ENCODE measurements around the gene UGP2. TPM values are rescaled to one million over a fixed set of nuclear protein-coding genes. Genes with fewer than 3 reads are reported as not detected.

Gene UGP2
- total RNA-seq, 3 donors from 2014 or later: 46.1 to 48.6 (median 47.7) TPM

- ATAC-seq (no peak), DNase-seq (no peak)
- Mint-ChIP-seq H3K4me1 (ENCODE audit: low read depth) (peaks cover 39% of the 10 kb centered on the region), H3K9me3 (no peaks in the 10 kb centered on the region), H3K36me3 (ENCODE audit: insufficient read depth) (peaks cover 18% of the 10 kb centered on the region), H3K27me3 (ENCODE audit: low read depth) (no peaks in the 10 kb centered on the region), H3K4me3 (no peak overlapping the region)
Observed at GRCh38 chr2:63863707-63864106, 22.0 kb downstream of the UGP2 start.

DNA sequence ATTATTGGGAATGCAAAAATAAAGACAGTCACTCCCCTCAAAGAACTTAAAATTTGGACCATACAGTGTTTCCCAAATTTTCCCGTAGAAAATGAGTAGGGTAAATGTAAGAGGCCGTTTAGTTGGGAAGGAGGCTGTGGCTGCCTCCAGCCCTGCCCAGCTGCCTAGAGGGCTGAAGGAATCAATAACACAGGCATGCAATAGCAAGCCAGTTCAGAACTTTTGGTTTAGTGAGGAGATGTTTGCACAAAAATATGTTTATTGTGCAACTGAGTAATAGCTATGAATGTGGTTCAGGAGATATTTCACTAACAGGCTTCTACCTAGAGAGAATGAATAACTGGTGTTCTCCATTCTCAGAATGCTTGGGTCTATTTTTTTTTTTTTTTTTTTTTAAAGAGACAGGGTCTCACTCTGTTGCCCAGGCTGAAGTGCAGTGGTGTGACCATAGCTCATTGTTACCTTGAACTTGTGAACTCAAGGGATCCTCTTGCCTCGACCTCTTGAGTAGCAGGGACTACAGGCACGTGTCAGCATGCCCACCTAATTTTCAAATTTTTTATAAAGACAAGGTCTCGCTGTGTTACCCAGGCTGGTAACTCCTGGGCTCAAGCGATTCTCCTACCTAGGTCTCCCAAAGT lies 23.6 kb downstream of the UGP2 start:
- Mint-ChIP-seq H3K9me3 (no peaks in the 10 kb centered on the region), H3K4me1 (ENCODE audit: low read depth) (peaks cover 43% of the 10 kb centered on the region), H3K4me3 (no peak overlapping the region), H3K36me3 (ENCODE audit: insufficient read depth) (peaks cover 14% of the 10 kb centered on the region), H3K27me3 (ENCODE audit: low read depth) (no peaks in the 10 kb centered on the region)
- DNase-seq (no peak), ATAC-seq (no peak)

- H3K4me3 Mint-ChIP-seq: no peak overlapping the region
- no peaks in the 10 kb centered on the region for H3K9me3 Mint-ChIP-seq
- no peaks in the 10 kb centered on the region for H3K27me3 Mint-ChIP-seq (ENCODE audit: low read depth)
- no peak for ATAC-seq
- H3K4me1 Mint-ChIP-seq (ENCODE audit: low read depth): peaks cover 42% of the 10 kb centered on the region
- DNase-seq: no peak
- peaks cover 16% of the 10 kb centered on the region for H3K36me3 Mint-ChIP-seq (ENCODE audit: insufficient read depth)
Observed at GRCh38 chr2:63866009-63866709, 24.5 kb downstream of the UGP2 start.

GRCh38 chr2:63870679-63871078 lies 29.0 kb downstream of the UGP2 start:
- Mint-ChIP-seq H3K36me3 (ENCODE audit: insufficient read depth) (peaks cover 29% of the 10 kb centered on the region), H3K27me3 (ENCODE audit: low read depth) (no peaks in the 10 kb centered on the region), H3K9me3 (no peaks in the 10 kb centered on the region), H3K4me3 (no peak overlapping the region), H3K4me1 (ENCODE audit: low read depth) (peaks cover 32% of the 10 kb centered on the region)
- ATAC-seq (no peak), DNase-seq (no peak)

GRCh38 chr2:63871864-63872263 lies 30.2 kb downstream of the UGP2 start:
- DNase-seq: no peak
- Mint-ChIP-seq H3K36me3 (ENCODE audit: insufficient read depth) (peaks cover 34% of the 10 kb centered on the region), H3K4me1 (ENCODE audit: low read depth) (peaks cover 28% of the 10 kb centered on the region), H3K27me3 (ENCODE audit: low read depth) (no peaks in the 10 kb centered on the region), H3K9me3 (no peaks in the 10 kb centered on the region), H3K4me3 (no peak overlapping the region)
- no peak for ATAC-seq

DNA sequence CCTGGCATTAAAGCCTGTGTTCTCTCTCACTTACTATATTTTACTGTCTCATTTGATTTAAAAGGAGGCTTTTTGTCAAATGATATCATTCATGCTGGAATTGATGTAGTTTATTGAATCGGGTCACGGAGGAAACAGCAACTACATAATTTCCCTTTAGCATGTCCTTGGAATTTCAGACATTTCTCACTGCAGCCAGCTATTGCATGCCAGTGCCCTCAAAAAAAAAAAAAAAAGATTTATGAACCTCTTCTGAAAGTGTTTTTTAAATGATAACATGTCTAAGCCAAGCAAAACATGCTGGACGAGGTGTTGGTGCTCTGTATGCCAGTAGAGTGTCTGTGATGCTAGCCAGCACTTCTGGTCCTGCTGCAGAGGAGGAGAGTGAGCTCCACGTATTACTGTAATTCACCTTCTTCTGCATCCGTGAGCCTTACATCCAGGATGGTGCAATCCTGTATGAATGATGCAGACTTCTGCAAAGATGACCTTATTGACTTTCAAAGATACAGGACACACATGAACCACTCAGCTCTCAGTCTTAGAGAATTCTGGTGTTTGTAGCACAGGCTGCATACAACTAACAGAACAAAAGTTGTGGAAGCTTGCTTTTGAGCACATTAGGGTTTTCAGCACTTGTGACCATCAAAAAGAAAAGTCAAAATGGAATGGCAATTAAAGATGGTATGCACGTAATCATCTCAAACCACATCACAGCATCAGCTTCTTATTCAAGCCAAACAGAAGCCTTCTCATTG lies 31.1 kb downstream of the UGP2 start:
- Mint-ChIP-seq H3K36me3 (ENCODE audit: insufficient read depth) (peaks cover 39% of the 10 kb centered on the region), H3K9me3 (no peaks in the 10 kb centered on the region), H3K27me3 (ENCODE audit: low read depth) (no peaks in the 10 kb centered on the region), H3K4me3 (no peak overlapping the region), H3K4me1 (ENCODE audit: low read depth) (peaks cover 28% of the 10 kb centered on the region)
- DNase-seq: no peak
- no peak for ATAC-seq

GRCh38 chr2:63874204-63875130 lies 32.8 kb downstream of the UGP2 start:
- no peaks in the 10 kb centered on the region for H3K9me3 Mint-ChIP-seq
- H3K4me1 Mint-ChIP-seq (ENCODE audit: low read depth): peaks cover 24% of the 10 kb centered on the region
- peaks cover 34% of the 10 kb centered on the region for H3K36me3 Mint-ChIP-seq (ENCODE audit: insufficient read depth)
- DNase-seq: no peak
- H3K27me3 Mint-ChIP-seq (ENCODE audit: low read depth): no peaks in the 10 kb centered on the region
- no peak overlapping the region for H3K4me3 Mint-ChIP-seq
- no peak for ATAC-seq

GRCh38 chr2:63875131-63875527 lies 33.4 kb downstream of the UGP2 start:
- Mint-ChIP-seq H3K27me3 (ENCODE audit: low read depth) (no peaks in the 10 kb centered on the region), H3K36me3 (ENCODE audit: insufficient read depth) (peaks cover 34% of the 10 kb centered on the region), H3K4me3 (no peak overlapping the region), H3K4me1 (ENCODE audit: low read depth) (peaks cover 24% of the 10 kb centered on the region), H3K9me3 (no peaks in the 10 kb centered on the region)
- DNase-seq (no peak), ATAC-seq (no peak)

GRCh38 chr2:63875559-63876245 lies 34.0 kb downstream of the UGP2 start:
- peak in 1 of 2 donors; percentile 18 for ATAC-seq
- DNase-seq: no peak
- H3K36me3 Mint-ChIP-seq (ENCODE audit: insufficient read depth): peaks cover 34% of the 10 kb centered on the region
- H3K4me1 Mint-ChIP-seq (ENCODE audit: low read depth): peaks cover 30% of the 10 kb centered on the region
- H3K4me3 Mint-ChIP-seq: no peak overlapping the region
- no peaks in the 10 kb centered on the region for H3K9me3 Mint-ChIP-seq
- no peaks in the 10 kb centered on the region for H3K27me3 Mint-ChIP-seq (ENCODE audit: low read depth)

GRCh38 chr2:63876311-63876710 lies 34.6 kb downstream of the UGP2 start:
- DNase-seq: no peak
- no peaks in the 10 kb centered on the region for H3K27me3 Mint-ChIP-seq (ENCODE audit: low read depth)
- ATAC-seq: no peak
- H3K36me3 Mint-ChIP-seq (ENCODE audit: insufficient read depth): peaks cover 37% of the 10 kb centered on the region
- H3K4me1 Mint-ChIP-seq (ENCODE audit: low read depth): peaks cover 36% of the 10 kb centered on the region
- no peak overlapping the region for H3K4me3 Mint-ChIP-seq
- no peaks in the 10 kb centered on the region for H3K9me3 Mint-ChIP-seq

DNA sequence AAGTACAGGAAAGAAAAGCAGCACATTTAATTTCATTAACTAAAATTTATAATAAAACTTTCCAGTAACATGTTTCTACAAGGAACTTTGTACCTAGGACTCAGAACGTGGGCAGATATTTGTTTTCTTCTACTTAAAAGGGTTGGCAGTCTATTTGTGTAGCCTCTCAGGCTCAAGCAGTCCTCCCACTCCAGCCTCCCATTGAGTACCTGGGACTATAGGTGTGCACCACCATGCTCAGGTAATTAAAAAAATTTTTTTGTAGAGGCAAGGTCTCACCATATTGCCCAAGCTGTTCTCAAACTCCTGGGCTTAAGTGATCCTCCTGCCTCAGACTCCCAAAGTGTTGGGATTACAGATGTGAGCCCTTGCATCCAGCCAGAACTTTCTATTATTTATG lies 36.8 kb downstream of the UGP2 start:
- Mint-ChIP-seq H3K9me3 (no peaks in the 10 kb centered on the region), H3K27me3 (ENCODE audit: low read depth) (no peaks in the 10 kb centered on the region), H3K4me1 (ENCODE audit: low read depth) (peaks cover 46% of the 10 kb centered on the region)

GRCh38 chr2:63879876-63880433 lies 38.3 kb downstream of the UGP2 start:
- no peaks in the 10 kb centered on the region for H3K9me3 Mint-ChIP-seq

More for the DNA sequence above, 36.8 kb downstream of the UGP2 start:
- DNase-seq (no peak), ATAC-seq (no peak)
- Mint-ChIP-seq H3K36me3 (ENCODE audit: insufficient read depth) (peaks cover 36% of the 10 kb centered on the region), H3K4me3 (no peak overlapping the region)

GRCh38 chr2:63880625-63881024 lies 38.9 kb downstream of the UGP2 start:
- no peak for ATAC-seq
- Mint-ChIP-seq H3K9me3 (no peaks in the 10 kb centered on the region), H3K36me3 (ENCODE audit: insufficient read depth) (peaks cover 31% of the 10 kb centered on the region), H3K27me3 (ENCODE audit: low read depth) (no peaks in the 10 kb centered on the region), H3K4me3 (no peak overlapping the region), H3K4me1 (ENCODE audit: low read depth) (peaks cover 35% of the 10 kb centered on the region)
- DNase-seq: no peak

More at GRCh38 chr2:63879876-63880433, 38.3 kb downstream of the UGP2 start:
- Mint-ChIP-seq H3K27me3 (ENCODE audit: low read depth) (no peaks in the 10 kb centered on the region), H3K4me1 (ENCODE audit: low read depth) (peaks cover 40% of the 10 kb centered on the region), H3K4me3 (no peak overlapping the region), H3K36me3 (ENCODE audit: insufficient read depth) (peaks cover 34% of the 10 kb centered on the region)
- no peak for ATAC-seq
- DNase-seq: no peak
